Progenitor cell of endocrine pancreas (in vitro differentiated cells): ENCODE measurements around the gene CCDC88C. TPM values are rescaled to one million over a fixed set of nuclear protein-coding genes. Genes with fewer than 3 reads are reported as not detected.
"Not testable (repeated sequence)": the region's sequence is repeated elsewhere in the genome, so short reads cannot be mapped to it uniquely, and the experiment has no call there.

Experiments
- DNase-seq: peaks from one replicate; pipeline ENCODE4 v3.0.0; 2021; ENCODE audit warnings: low spot score; ENCODE audit not compliant: unreplicated experiment
- H3K27ac Mint-ChIP-seq: 2 replicates; pipeline ENCODE4 v1.8.0; 2021; ENCODE audit warnings: mild to moderate bottlenecking, moderate library complexity, mixed read lengths
- H3K27me3 Mint-ChIP-seq: 2 replicates; pipeline ENCODE4 v1.8.0; 2021; ENCODE audit warnings: mixed read lengths
- H3K36me3 Mint-ChIP-seq: 2 replicates; pipeline ENCODE4 v1.8.0; 2022; ENCODE audit warnings: mixed read lengths; ENCODE audit not compliant: insufficient read depth
- H3K4me1 Mint-ChIP-seq: 2 replicates; pipeline ENCODE4 v1.8.0; 2021; ENCODE audit warnings: low read depth, mixed read lengths
- H3K4me3 Mint-ChIP-seq: 2 replicates; pipeline ENCODE4 v1.8.0; 2021; ENCODE audit warnings: low read depth, mild to moderate bottlenecking, moderate library complexity, mixed read lengths
- H3K9me3 Mint-ChIP-seq: 2 replicates; pipeline ENCODE4 v1.8.0; 2021; ENCODE audit warnings: low read depth, mixed read lengths
- total RNA-seq: library from RNA; stranded (reverse); gene quantifications from 2 replicates; pipeline ENCODE4 v1.2.1, GENCODE V29; 2021
- TF ChIP-seq, protein P1 (sequence below): fragments of 200-600 bp; sonication (generic); IDR thresholded peaks from one replicate; pipeline ENCODE4 v1.5.0; 2021; ENCODE audit warnings: antibody characterized with exemption, mild to moderate bottlenecking; ENCODE audit not compliant: unreplicated experiment

Gene CCDC88C
- total RNA-seq, 1 donor from 2014 or later, result 78.1 TPM

DNA sequence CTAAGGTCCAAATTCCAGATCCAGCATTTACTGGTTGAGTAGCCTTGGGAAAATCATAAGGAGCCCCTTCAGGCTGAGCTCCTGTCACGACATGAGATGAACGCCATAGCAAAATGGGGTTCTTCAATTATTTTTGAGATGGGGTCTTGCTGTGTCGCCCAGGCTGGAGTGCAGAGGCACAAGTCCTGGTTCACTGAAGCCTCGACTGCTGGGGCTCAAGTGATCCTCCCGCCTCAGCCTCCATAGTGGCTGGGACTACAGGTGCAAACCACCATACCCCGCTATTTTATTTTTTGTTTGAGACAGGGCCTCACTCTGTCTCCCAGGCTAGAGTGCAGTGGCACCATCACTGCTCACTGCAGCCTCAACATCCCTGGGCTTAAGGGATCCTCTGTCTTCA lies 147.4 kb downstream of the CCDC88C start:
- H3K4me1 Mint-ChIP-seq, result no peaks in the 10 kb centered on the region
- DNase-seq, result no peak

DNA sequence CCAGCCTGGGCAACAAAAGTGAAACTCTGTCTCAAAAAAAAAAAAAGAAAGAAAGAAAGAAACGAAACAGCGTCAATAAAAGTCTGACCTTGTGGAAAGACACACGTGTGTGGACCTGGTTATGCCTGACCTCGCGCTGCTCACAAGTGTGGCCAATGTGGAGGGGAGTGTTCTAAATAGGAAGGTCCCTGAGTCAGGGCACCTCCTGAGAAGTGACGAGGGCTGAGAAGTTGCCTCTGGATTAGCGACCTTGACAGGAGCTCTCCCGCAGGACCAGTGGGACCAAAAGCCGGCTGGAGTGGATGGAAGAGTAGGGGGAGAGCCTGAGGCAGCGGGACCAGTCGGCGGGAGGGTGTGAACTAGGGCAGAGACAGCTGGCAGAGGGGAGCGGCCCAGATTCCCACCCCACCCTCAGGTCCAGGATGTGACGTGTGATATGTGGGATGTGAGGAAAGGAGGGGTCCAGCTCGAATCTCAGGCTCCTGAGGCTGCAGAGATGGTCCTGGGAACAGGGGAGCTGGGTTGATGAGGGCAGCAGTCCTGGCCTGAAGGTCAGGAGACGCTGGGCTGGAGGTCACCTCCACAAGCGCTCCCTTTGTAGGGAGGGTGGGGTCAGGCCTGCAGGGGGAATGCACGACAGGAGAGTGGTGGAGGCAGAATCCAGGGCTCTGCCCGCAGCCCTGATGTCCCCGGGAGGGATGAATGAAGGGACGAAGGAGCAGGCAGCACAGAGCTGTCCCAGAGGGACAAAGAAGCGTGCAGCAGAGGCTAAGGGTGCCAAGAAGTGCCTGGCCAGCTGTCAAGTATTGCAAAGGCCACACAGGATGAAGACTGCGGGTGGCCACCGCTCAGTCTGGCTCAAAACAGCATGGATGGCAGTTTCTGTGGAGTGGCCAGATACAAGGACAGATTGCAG lies 148.3 kb downstream of the CCDC88C start:
- DNase-seq, result no peak
- no peaks in the 10 kb centered on the region for H3K9me3 Mint-ChIP-seq
- peak overlapping the region; percentile 60 for H3K27ac Mint-ChIP-seq
- H3K4me1 Mint-ChIP-seq, result peaks cover 2% of the 10 kb centered on the region
- H3K27me3 Mint-ChIP-seq, result peaks cover 13% of the 10 kb centered on the region
- peaks cover 9% of the 10 kb centered on the region for H3K36me3 Mint-ChIP-seq
- TF ChIP-seq, protein P1, sequence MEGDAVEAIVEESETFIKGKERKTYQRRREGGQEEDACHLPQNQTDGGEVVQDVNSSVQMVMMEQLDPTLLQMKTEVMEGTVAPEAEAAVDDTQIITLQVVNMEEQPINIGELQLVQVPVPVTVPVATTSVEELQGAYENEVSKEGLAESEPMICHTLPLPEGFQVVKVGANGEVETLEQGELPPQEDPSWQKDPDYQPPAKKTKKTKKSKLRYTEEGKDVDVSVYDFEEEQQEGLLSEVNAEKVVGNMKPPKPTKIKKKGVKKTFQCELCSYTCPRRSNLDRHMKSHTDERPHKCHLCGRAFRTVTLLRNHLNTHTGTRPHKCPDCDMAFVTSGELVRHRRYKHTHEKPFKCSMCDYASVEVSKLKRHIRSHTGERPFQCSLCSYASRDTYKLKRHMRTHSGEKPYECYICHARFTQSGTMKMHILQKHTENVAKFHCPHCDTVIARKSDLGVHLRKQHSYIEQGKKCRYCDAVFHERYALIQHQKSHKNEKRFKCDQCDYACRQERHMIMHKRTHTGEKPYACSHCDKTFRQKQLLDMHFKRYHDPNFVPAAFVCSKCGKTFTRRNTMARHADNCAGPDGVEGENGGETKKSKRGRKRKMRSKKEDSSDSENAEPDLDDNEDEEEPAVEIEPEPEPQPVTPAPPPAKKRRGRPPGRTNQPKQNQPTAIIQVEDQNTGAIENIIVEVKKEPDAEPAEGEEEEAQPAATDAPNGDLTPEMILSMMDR, result no peak
- H3K4me3 Mint-ChIP-seq, result no peak overlapping the region

More for the DNA sequence above, 147.4 kb downstream of the CCDC88C start:
- Mint-ChIP-seq H3K36me3 (peaks cover 9% of the 10 kb centered on the region), H3K27me3 (peaks cover 9% of the 10 kb centered on the region), H3K9me3 (no peaks in the 10 kb centered on the region), H3K4me3 (no peak overlapping the region), H3K27ac (no peak overlapping the region)
- TF ChIP-seq, protein P1, result no peak

DNA sequence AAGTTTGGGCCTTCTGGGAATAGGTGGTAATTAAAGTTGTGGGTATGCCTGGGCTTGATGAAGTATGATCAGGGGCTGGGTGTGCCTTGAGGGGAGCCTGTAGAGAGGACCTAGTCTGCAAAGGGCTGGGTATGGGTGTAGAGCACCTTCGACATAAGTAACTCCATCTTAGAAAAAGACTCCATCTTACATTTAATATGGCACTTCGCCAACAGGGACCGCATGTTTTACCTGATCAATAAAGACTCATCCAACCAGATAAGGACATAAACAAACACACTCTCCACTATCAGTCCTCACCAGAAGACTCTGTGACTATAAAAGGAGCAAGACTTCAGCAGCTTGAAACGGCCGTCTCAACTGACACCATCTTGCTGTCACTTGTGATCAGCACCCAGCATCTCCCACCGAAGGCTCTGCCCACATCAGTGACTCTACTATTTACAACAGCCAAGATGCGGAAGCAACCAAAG lies 149.6 kb downstream of the CCDC88C start:
- Mint-ChIP-seq H3K27me3 (peaks cover 26% of the 10 kb centered on the region), H3K4me1 (peaks cover 5% of the 10 kb centered on the region), H3K9me3 (no peaks in the 10 kb centered on the region), H3K36me3 (peaks cover 9% of the 10 kb centered on the region), H3K27ac (no peak overlapping the region), H3K4me3 (no peak overlapping the region)
- DNase-seq, result no peak
- TF ChIP-seq, protein P1, result no peak

DNA sequence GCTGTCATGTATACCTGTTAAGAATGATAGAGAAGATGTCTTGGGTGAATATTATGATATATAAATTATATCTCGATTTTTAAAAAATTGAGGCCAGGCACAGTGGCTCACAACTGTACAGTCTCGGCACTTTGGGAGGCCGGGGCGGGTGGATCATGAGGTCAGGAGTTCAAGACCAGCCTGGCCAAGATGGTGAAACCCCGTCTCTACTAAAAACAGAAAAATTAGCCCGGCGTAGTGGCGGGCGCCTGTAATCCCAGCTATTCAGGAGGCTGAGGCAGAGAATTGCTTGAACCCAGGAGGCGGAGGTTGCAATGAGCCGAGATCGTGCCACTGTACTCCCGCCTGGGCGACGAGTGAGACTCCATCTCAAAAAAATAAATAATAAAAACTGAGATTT lies 151.3 kb downstream of the CCDC88C start:
- not testable (repeated sequence) for H3K4me1 Mint-ChIP-seq, H3K4me3 Mint-ChIP-seq, H3K27ac Mint-ChIP-seq, H3K36me3 Mint-ChIP-seq, DNase-seq, H3K9me3 Mint-ChIP-seq
- H3K27me3 Mint-ChIP-seq, result peaks cover 34% of the 10 kb centered on the region

GRCh38 chr14:91265404-91265803 lies 152.2 kb downstream of the CCDC88C start:
- Mint-ChIP-seq H3K4me1 (peaks cover 5% of the 10 kb centered on the region), H3K36me3 (peaks cover 5% of the 10 kb centered on the region), H3K4me3 (no peak overlapping the region), H3K9me3 (no peaks in the 10 kb centered on the region), H3K27ac (no peak overlapping the region), H3K27me3 (peaks cover 36% of the 10 kb centered on the region)
- no peak for DNase-seq
- TF ChIP-seq, protein P1, result no peak
